SHP77 treated with DMSO at 0.1 percent for 48 hours (cell line): ENCODE data around the gene PRICKLE3.

Experiments
- DNase-seq: peaks from one replicate; lab custom pipeline; 2025; lab: John Stamatoyannopoulos, UW

PRICKLE3 gene, protein sequence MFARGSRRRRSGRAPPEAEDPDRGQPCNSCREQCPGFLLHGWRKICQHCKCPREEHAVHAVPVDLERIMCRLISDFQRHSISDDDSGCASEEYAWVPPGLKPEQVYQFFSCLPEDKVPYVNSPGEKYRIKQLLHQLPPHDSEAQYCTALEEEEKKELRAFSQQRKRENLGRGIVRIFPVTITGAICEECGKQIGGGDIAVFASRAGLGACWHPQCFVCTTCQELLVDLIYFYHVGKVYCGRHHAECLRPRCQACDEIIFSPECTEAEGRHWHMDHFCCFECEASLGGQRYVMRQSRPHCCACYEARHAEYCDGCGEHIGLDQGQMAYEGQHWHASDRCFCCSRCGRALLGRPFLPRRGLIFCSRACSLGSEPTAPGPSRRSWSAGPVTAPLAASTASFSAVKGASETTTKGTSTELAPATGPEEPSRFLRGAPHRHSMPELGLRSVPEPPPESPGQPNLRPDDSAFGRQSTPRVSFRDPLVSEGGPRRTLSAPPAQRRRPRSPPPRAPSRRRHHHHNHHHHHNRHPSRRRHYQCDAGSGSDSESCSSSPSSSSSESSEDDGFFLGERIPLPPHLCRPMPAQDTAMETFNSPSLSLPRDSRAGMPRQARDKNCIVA

DNA sequence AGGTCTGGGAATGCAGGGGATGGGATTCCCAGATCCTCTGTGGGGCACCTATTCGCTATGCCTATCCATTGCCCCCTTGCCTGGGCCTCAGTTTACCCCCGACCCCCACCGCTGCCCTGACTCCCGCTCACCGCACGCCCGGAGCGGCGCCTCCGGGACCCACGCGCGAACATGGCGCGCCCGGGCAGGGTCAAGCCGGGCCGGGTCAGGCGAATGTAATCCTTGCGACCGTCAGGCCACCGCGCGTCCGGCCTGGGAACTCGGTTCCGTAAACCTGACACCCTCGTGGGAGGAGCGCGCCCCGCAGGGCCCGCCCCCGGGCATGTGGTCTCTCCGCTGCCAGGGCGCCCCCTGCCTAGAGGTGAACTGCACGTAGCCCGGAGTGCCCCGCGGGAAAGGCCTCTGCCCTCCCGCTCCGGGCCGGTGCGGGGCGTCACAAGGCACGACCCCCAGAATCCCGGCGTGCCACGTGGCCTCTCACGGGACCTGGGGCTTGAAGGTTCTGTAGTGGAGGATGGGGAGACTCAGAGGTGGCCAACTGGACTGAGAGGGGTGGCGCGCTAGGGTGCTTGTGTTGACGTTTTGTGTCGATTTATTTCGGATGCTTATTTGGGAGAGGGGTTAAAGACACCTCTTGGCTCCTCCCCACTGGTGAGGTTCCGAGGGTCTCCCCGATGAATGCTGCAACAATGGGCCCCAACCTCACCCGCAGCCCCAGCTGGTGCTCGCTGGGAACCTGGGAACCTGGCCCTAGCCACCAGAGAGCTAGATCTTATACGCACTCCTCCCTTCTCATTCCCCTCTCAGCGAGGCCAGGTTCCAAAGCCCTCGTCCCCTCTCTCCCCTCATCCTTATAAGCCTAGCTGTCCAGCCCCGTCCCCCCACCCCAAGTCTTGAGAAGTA is at the start of gene PRICKLE3:
PRICKLE3 (minus strand) TSS at position 249 of the 903 bp plus-strand sequence; CDS start at position 173, 76 bp downstream.
- DNase-seq, result no peak

DNA sequence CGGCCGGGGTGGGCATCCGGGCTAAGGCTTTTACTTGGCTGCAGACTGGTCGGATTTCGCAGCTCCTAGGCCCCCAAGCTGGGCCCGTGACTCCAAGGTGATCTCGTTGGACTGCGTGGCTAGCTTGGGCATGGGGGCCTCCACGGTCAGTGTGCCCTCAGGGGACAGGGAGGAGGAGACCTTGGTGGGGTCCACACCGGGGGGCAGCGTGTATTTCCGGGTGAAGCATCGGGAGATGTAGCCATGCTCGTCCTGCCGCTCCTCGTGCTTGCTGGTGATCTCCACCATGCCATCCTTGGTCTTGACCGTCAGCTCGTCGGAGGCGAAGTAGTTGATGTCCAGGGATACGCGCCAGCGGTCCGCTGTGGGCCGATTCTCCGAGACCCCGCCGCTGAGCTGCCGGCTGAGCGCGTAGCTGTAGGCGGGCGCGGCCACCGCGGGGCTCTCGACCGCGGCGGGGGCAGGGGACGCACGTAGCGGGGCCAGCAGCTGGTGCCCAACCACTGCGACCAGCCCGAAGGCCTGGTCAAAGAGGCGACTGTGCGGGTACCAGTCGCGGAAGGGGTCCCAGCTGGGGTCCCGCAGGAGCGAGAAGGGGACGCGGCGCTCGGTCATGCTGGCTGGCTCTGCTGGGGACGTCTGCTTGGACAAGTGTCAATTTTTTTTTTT is 47.8 kb upstream of the PRICKLE3 start:
- DNase-seq, result no peak

DNA sequence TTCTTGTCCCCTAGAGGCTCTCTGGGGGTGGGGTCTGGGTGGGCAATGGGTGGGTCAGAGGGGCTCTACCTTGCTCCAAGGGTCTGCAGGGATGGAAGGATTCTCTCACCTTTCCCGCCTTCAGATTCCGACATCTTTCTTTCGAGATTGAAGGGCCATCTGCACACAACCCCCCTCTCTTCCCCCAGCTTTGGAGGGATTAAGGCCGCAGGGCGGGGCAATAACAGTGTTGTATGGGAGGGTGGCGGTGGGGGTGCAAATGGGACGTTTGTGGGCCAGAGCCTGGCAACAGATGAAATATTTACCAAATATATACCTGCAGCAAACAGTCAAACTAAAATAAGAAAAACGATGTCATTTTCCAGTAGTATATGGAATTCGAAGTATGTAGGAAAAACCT is 47.0 kb upstream of the PRICKLE3 start, which contains the start of gene CACNA1F:
CACNA1F (minus strand) TSS at position 165 of the 400 bp plus-strand sequence; CDS start at position 134, 31 bp downstream.
- DNase-seq, result no peak

DNA sequence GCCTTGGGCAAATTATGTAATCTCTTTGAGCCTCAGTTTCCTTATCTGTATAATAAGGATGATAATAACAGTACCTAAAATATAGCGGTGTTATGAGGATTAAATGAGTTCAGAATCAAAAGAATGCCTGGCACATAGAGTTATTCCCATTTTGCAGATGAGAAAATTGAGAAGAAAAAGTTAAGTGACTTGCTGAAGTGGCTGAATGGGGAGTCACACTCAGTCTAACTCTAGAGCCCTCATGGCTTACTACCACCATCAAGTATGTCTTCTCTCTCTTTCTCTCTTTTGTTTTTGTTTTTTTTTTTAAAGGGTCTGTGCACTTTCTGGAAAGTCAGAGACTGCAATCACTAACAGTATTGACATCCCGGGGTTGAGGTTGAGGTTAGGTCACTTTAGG is 46.4 kb upstream of the PRICKLE3 start:
- no peak for DNase-seq

DNA sequence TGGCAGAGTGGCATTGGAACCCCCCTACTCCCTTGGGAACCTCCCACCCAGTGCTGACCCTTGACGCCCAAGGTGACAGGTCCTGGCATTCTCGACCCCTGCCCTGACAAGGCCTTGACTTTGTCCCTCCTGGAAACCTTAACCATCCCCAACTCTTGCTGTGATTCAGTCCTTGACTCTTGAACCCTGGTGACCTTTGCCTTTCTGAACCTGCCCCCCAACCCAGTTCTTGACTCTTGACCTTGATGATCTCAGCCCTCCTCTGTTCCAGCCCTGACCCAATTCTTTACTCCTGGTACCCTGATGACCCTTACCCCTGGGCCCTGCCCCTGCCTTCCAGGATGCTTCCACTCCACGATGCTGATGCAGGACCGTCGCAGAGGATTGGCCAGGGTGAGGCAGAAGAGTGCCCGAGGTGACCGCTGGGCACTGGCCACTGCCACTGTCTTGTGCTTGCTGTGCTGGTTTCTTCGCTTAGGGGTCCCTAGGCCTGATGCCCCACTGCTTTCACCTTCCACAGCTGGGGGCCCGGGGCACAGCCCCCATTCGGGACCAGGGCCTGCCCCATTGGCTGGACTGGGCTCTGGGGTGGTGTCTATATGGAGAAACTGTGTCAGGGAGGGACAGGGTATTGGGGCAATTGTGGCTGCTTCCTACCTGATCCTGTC is 45.3 kb upstream of the PRICKLE3 start:
- DNase-seq, result no peak

DNA sequence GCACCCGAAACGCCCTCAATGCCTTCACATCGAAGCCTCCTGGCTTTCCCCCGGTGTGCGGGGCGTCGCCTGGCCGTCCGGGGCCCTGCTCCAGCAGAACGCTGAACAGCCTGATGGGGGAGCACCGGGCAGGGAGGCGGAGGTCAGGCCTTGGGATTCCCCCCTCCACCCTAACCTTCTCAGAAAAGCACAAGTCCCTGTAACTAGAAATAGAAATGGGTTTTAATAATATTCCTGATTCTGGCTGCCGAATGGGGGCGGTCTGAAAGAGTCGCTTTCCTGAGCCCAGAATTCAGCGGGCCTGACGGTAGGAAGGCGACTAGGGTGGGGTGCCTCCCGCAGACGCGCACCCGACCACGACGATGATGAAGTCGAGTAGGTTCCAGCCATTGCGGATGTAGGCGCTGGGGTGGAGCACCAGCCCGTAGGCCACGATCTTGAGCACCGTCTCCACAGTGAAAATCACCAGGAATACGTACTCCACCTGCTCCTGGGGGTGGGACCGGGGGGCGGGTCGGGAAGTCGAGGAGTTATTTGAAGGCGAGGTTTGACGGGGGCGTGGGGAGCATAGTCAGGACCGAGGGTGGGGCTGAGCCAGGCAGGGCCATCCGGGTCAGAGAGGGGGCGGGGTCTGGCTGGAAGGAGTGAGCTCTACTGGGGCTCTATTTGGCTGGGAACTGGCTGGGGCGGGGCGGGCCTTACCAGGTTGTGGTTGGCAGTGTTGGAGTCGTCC is 44.5 kb upstream of the PRICKLE3 start:
- no peak for DNase-seq

DNA sequence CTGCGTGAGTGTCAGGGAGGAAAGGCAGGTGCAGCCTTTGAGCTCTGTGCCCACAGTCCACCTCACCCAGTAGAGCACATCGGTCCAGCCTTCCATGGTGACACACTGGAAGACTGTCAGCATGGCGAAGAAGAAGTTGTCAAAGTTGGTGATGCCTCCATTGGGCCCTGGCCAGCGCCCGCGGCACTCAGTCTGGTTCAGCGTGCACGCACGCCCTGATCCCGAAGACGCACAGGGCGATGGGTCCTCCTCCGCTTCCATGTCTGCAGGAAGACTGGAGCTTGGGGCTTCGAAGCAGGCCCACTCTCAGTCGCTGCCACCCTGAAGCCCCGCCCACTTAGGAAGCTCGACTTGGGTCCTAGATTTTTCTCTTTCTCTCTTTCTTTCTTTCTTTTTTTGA is 42.0 kb upstream of the PRICKLE3 start:
- DNase-seq, result no peak

DNA sequence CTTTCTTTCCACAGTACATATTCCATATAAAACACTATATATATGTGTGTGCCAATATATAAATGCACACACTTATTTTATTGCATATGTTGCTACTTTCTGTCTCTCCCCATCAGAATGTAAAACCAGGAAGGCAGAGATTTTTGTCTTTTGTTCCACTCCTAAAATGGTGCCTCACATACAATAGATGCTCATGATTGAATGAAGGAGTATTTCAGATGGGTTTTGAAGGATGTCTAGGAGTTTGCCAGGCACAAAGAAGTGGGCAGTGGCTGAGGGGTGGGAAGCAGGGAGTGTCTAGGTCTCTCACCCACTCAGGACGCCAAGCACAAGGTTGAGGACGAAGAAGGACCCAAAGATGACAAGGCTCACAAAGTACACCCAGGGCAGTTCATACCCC is 41.6 kb upstream of the PRICKLE3 start:
- no peak for DNase-seq

DNA sequence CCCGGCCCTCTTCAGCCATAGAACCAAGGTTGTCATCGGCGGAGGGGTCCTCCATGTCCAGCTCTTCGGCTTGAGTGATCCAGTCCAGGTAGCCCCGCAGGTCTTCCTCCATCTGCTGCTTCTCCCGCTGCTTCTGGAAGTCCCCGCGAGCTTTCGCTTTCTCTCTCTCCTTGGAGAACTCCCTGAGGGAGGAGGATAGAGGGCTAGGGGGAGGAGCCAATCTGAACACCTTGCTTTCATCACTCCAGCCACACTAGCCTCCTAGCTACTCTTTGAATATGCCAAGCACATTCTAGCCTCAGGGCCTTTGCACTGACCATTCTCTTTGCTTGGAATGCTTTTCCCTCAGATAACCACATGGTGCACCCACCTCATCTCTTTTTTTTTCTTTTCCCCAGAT is 40.8 kb upstream of the PRICKLE3 start:
- DNase-seq, result no peak

DNA sequence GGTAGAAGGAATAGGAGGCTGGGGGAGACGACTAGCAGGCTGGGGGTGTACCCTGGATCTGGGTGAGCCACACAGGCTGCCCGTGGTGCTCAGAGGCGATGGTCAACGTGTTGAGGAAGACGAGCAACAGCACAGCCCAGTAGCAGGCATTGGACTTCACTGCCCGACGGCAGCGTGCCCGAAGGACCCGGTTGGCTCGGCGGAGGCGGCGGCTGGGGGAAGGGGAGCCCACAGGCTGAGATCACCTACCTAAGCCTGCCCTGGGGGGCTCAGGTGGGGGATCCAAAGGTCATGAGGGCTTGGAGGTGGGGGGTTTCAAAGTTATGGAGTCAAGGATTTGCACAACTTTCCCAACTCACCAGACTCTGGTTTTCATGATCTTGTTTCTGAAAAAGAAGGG is 39.7 kb upstream of the PRICKLE3 start:
- DNase-seq, result no peak

DNA sequence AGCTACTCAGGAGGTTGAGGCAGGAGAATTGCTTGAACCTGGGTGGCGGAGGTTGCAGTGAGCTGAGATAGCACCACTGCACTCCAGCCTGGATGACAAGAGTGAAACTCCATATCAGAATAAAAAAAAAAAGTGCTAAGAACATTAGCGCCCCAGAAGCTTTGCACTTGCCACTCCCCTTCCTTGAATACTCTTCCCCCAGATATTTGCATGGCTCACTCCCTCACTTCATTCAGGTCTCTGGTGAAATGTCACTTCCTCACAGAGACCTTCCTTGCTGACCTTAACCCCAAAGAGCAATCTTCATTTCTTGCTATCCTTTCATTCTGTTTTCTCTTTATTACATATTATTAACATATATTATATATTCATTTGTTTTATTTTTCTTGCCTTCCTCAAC is 35.7 kb upstream of the PRICKLE3 start:
- DNase-seq, result no peak

DNA sequence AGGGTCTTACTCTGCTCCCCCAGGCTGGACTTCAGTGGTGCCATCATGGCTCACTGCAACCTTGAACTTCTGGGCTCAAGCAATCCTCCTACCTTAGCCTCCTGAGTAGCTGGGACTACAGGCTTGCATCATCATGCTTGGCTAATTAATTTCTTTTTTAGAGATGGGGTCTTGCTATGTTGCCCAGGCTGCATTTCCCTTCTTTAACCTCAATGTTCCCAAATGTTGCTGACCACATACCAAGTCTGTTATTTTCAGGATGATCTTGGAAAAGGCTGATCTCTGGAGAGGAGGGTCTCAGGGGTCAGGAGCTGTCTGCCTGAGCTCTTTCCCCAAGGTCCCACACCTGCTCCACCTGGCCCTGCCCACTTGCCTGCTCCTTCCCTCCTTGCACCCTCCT is 33.9 kb upstream of the PRICKLE3 start:
- no peak for DNase-seq

DNA sequence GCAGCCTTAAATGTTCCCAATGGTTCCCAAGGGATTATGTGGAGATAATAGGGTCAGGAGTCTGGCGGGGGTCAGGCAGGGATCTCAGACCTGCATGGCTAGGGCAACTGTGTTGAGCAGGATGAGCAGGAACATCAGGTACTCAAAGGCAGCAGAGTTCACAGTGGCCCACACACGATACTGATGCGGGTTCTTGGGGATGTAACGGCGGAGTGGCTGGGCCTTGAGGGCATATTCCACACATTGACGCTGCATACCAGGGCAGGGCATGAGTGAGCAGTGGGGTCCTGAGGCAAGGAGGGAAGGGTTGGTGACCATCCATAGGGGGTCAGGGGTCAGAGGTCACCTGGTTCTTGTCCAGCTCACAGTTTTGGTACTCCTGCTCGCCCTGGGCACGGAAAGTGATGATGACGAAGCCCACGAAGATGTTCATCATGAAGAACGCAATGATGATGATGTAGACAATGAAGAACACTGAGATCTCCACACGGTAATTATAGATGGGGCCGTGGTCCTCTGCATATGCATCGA is 28.9 kb upstream of the PRICKLE3 start:
- DNase-seq, result no peak

DNA sequence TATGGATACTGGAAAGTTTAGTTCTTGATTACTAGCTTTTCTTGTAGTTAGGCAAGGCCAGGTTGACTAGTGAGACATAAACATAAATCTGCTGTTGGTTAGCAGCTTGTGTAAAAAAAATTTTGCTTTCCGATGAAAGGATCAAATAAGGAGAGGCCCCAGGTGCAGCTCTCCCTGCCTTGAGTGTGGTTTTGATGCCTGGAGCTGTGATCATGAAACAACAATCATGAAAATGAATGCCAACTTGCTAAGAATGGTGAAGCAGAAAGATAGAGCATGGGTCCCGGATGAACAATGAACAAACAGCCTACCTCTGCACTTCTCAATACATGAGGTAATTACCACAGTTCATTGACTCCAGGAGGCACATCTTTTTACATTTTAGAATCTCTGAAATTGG is 28.2 kb upstream of the PRICKLE3 start:
- DNase-seq, result no peak

DNA sequence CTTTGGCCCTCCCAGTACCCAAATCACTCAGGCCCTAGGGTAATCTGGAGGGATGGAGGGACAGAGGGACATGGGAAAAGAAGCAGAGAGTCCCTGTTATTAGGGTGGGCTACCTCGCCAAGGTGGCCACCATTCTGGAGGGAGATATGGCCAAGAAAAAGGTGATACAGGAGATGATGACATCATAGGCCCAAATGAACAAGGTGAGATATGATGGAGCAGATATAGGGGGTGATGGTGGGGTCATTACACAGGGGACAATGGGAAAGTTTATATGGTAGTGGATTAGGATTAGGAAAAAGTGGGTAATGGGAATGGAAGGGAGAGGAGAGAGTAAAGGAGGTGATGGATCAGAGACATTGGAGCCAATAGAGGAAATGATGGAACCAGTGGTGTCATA is 26.7 kb upstream of the PRICKLE3 start:
- DNase-seq, result no peak

DNA sequence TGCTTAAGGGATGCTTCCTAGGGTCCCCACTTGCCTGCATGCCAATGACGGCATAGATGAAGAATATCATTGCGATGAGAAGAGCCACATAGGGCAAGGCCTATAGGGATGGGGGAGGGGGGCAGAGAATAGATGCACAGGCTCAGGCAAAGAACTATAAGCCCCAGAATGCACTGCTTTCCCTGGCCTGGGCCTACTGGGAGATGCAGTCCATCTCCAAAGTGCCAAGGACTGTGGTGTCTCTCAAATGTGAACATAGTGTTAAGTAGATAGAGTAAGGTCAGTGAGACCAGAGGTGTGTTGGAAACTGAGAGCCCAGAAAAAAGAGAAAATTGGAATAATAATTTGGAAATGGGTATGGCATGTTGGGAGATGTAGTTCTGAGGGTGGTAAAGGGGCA is 26.0 kb upstream of the PRICKLE3 start:
- no peak for DNase-seq

DNA sequence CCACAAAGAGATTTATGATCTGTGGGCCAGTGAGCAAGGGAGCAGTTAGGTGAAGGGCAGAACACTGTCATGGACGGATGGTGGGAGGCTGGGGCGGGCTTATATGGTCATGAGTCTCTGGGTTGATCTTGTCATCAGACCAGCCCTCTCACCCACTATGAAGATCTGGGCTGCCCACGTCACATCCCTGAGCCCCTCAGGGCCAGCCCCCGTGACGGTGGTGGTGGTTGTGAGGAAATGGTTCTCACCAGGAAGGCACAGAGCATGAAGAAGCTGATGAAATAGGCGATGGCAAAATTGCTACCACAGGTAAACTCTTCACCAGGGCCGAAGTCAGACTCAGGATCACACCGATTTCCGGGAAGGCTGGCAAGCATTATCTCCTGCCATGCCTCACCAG is 24.9 kb upstream of the PRICKLE3 start:
- DNase-seq, result no peak

DNA sequence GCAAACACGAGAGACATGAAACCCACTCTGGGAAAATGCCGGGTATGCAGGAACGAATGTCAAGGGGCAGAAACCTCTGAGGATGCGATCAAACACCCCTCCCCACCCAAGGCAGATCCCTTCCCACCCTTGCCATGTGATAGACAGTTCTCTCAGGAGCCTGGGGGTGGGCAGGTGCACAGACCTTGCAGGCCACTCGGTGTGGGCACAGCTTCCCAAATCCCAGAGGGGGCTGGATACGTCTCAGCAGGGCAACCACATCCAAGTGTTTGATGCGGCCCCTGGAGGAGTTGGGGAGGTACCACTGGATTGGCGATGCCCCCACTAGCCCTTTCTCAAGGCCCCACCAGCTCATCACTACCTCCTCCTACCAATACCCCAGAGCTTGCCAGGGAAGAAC is 24.2 kb upstream of the PRICKLE3 start:
- no peak for DNase-seq

DNA sequence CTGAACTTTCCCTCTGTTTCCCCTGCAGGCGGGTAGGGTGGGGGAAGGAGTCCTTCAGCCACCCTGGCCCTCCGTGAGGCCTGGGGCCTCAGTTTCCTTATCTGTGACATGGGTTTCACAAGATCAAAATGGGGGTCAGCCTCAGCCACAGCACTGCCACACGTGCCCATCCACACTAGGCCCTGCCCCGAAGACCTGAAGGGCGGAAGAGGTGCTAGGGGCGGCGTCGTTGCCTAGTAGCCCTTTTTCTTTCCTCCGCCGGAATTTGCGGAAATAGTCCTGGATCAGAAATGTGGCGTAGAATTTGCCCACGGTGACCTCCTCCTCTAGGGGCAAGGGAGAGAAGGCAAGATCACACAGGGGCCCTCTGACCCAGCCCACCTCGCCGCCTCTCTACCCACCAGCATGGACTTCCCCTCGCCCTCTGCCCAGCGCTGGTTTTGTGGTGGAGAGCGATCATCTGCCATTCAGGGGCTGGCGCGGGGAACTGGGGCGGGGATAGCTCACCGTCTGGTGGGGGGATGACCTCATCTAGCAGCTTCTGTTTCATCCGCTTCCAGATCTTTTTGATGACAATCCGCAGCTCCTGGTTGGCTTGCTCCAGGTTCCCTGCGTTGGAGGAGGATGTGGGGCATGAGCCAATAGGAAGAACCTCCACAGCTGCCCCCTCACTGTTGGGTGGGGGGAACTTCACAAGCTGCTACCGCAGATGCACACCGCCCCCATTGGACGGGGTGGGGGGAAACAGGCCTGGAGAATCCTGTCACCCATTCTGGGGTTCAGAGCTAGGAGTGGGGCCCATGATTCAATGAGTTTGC is 23.5 kb upstream of the PRICKLE3 start:
- DNase-seq, result no peak

DNA sequence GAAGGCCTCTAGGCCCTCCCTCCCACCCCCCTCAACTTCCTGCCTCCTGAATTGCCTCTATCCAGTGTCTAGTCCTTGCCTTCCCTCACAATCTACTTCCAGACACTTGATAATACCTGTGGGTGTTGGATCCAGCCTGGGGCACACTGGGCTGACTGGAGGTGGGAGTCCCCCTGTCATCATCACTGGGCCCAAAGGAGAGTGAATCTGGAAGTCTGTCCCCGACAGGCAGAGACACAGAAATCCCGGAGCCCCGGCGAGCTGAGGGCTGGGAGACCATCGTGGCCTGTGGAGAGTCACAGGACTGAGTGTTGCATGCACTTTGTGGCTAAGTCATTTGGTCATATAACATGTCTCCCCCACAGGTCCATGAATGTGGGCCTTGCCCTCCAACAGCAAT is 22.2 kb upstream of the PRICKLE3 start:
- no peak for DNase-seq
